Measurements from ENCODE around the gene ATP6V0C.
"Not testable (repeated sequence)": the region's sequence is repeated elsewhere in the genome, so short reads cannot be mapped to it uniquely, and the experiment has no call there.

ATP6V0C gene

GRCh38 chr16:2532494-2533141, 18.9 kb downstream of the ATP6V0C start:
- H3K27me3 ChIP-seq: no peaks in the 10 kb centered on the region
- H3K4me3 ChIP-seq: peak overlapping the region; percentile 61 to 78 (median 70)
- no peaks in the 10 kb centered on the region for H3K9me3 ChIP-seq (replicated peaks in 1 of 11)
- no peak for TF ChIP-seq Cebpa-rat (IDR thresholded peaks at IDR 0.05)
- H3K4me2 ChIP-seq: peak overlapping the region; percentile 93 to 100 (median 99)
- H3K36me3 ChIP-seq: peaks cover 18 to 34% (median 28%) of the 10 kb centered on the region in 11 experiments
- H4K20me1 ChIP-seq: peaks cover 0 to 41% (median 4%) of the 10 kb centered on the region in 11 experiments; a peak in 12 of 22 replicates
- H3K9ac ChIP-seq: peak overlapping the region; percentile 72 to 89 (median 81)
- peaks cover 30 to 75% (median 41%) of the 10 kb centered on the region in 10 experiments for H3K4me1 ChIP-seq
- peak overlapping the region; percentile 56 to 87 (median 76) for H3K27ac ChIP-seq

GRCh38 chr16:2533142-2533755, 19.5 kb downstream of the ATP6V0C start:
- peak overlapping the region; percentile 72 to 89 (median 81) for H3K9ac ChIP-seq
- H3K4me3 ChIP-seq: peak overlapping the region; percentile 61 to 78 (median 70)
- H3K4me2 ChIP-seq: peak overlapping the region; percentile 93 to 100 (median 99)
- H3K36me3 ChIP-seq: peaks cover 12 to 28% (median 22%) of the 10 kb centered on the region in 11 experiments
- not testable (repeated sequence) for H3K27me3 ChIP-seq; H3K9me3 ChIP-seq (replicated peaks in 1 of 11)
- peaks cover 30 to 75% (median 41%) of the 10 kb centered on the region in 10 experiments for H3K4me1 ChIP-seq
- peaks cover 0 to 35% (median 4%) of the 10 kb centered on the region in 11 experiments; a peak in 14 of 22 replicates for H4K20me1 ChIP-seq
- H3K27ac ChIP-seq: peak overlapping the region; percentile 56 to 87 (median 76); a peak in 20 of 22 replicates

DNA sequence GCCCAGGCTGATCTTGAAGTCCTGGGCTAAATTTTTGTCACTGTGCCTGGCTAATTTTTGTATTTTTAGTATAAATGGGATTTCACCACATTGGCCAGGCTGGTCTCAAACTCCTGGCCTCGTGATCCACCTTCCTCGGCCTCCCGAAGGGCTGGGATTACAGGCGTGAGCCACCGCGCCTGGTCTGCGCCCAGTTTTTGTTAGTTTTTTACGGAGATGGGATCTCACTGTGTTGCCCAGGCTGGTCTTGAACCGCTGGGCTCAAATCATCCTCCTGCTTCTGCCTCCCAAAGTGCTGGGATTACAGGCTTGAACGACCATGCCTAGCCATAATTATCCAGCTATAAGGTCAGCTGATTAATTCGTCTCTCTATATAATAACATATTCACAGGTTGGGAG, 20.2 kb downstream of the ATP6V0C start:
- Histone ChIP-seq H3K4me2 (peak overlapping the region in 6 of 11 experiments; percentile 93 to 100 (median 98); a peak in 7 of 22 replicates), H3K4me1 (peaks cover 33 to 75% (median 45%) of the 10 kb centered on the region in 10 experiments), H3K4me3 (no peak overlapping the region), H3K9ac (peak overlapping the region in 2 of 11 experiments; percentile 82 to 89; a peak in 3 of 22 replicates), H3K27ac (peak overlapping the region in 1 of 11 experiments; percentile 82; a peak in 3 of 22 replicates), H3K9me3 (replicated peaks in 1 of 11) (no peaks in the 10 kb centered on the region), H3K27me3 (no peaks in the 10 kb centered on the region), H4K20me1 (peaks cover 5 to 33% (median 10%) of the 10 kb centered on the region in 11 experiments; a peak in 21 of 22 replicates), H3K36me3 (peaks cover 5 to 21% (median 16%) of the 10 kb centered on the region in 11 experiments; a peak in 21 of 22 replicates)
- no peak for TF ChIP-seq Cebpa-rat (IDR thresholded peaks at IDR 0.05)

DNA sequence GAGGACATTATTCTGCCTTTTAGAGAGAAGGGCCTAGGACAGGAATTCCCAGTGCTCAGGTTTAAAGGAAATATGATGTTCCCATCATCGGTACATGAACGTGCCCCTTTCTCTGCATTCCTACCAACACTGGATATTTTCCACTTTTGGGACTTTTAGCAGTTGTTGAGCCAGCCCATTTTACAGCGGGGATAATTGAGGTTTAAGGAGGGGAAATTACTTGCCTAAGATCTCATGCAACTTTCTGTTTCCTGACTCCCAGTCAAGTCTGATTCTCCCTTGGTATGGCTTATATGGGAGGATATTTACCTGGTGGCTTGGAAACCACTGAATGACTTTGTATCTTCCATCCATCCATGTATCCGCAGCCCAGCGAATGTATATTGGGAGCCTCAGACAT, 20.6 kb downstream of the ATP6V0C start:
- not testable (repeated sequence) for H3K27ac ChIP-seq
- peak overlapping the region in 2 of 11 experiments; percentile 85 to 97; a peak in 1 of 22 replicates for H3K4me2 ChIP-seq
- peaks cover 37 to 78% (median 49%) of the 10 kb centered on the region in 10 experiments for H3K4me1 ChIP-seq

DNA sequence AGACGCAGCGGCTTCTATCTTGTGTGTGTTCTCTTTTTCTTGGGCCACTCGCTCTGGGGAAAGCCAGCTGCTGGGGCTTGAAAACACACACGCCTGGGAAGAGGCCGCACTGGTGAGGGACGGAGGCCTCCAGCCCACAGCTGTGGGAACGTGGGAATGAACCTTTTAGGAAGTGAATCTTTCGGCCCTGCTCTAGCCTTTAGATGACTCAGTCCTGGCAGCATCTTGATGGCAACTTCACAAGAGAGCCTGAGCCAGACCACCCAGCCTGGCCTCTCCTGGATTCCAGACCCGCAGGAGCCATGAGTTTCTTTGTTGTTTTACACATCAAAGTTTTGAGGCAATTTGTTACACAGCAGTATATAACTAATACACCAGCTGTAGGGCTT, 21.9 kb downstream of the ATP6V0C start:
- Histone ChIP-seq H3K36me3 (peaks cover 0 to 5% (median 0%) of the 10 kb centered on the region in 11 experiments; a peak in 7 of 22 replicates), H3K4me2 (peak overlapping the region in 5 of 11 experiments; percentile 20 to 92 (median 85); a peak in 8 of 22 replicates), H3K4me1 (peaks cover 49 to 78% (median 58%) of the 10 kb centered on the region in 10 experiments), H3K9ac (peak overlapping the region in 1 of 11 experiments; percentile 22; a peak in 1 of 22 replicates), H4K20me1 (peaks cover 20 to 33% (median 27%) of the 10 kb centered on the region in 11 experiments; a peak in 20 of 22 replicates), H3K9me3 (replicated peaks in 1 of 11) (no peaks in the 10 kb centered on the region), H3K27ac (peak overlapping the region in 3 of 11 experiments; percentile 22 to 44 (median 35); a peak in 4 of 22 replicates), H3K27me3 (no peaks in the 10 kb centered on the region), H3K4me3 (no peak overlapping the region)
- TF ChIP-seq Cebpa-rat (IDR thresholded peaks at IDR 0.05): no peak

More for the DNA sequence above, 20.6 kb downstream of the ATP6V0C start:
- peaks cover 9 to 33% (median 15%) of the 10 kb centered on the region in 11 experiments; a peak in 21 of 22 replicates for H4K20me1 ChIP-seq
- H3K9ac ChIP-seq: 0 out of 22 replicates have a peak overlapping the region, but pooled peaks of 1 of the 11 experiments have one; percentile 82
- H3K27me3 ChIP-seq; H3K4me3 ChIP-seq; H3K9me3 ChIP-seq (replicated peaks in 1 of 11): not testable (repeated sequence)
- H3K36me3 ChIP-seq: peaks cover under 1 to 17% (median 11%) of the 10 kb centered on the region in 11 experiments; a peak in 21 of 22 replicates

GRCh38 chr16:2537451-2538379, 24.0 kb downstream of the ATP6V0C start, which contains the start of gene PDPK1:
Gene PDPK1, plus strand, starts transcription at chr16:2538021. Its CDS starts 92 bp downstream, at chr16:2538113.
- H3K4me2 ChIP-seq: peak within 1 kb of the TSS; percentile 83 to 92 (median 89)
- H3K9me3 ChIP-seq (replicated peaks in 1 of 11): no peaks in the 10 kb centered on the region
- peak within 1 kb of the TSS; percentile 83 to 97 (median 86) for H3K4me3 ChIP-seq
- H3K27me3 ChIP-seq: no peaks in the 10 kb centered on the region
- peaks cover 30 to 48% (median 40%) of the 10 kb centered on the region in 11 experiments for H4K20me1 ChIP-seq
- H3K4me1 ChIP-seq: peaks cover 45 to 74% (median 55%) of the 10 kb centered on the region in 10 experiments
- H3K36me3 ChIP-seq: peaks cover 0 to 5% (median 0%) of the 10 kb centered on the region in 11 experiments; a peak in 2 of 22 replicates
- peak within 1 kb of the TSS; percentile 85 to 95 (median 91) for H3K9ac ChIP-seq
- TF ChIP-seq Cebpa-rat (IDR thresholded peaks at IDR 0.05): no peak
- peak within 1 kb of the TSS; percentile 60 to 88 (median 81) for H3K27ac ChIP-seq

GRCh38 chr16:2539192-2539844, 25.6 kb downstream of the ATP6V0C start:
- Histone ChIP-seq H3K9ac (peak overlapping the region; percentile 13 to 95 (median 91); a peak in 20 of 22 replicates), H3K4me2 (peak overlapping the region; percentile 75 to 92 (median 89)), H3K4me1 (peaks cover 34 to 58% (median 45%) of the 10 kb centered on the region in 10 experiments), H3K4me3 (peak overlapping the region; percentile 83 to 97 (median 86); a peak in 19 of 20 replicates), H4K20me1 (peaks cover 38 to 60% (median 49%) of the 10 kb centered on the region in 11 experiments), H3K27ac (peak overlapping the region in 2 of 11 experiments; percentile 11 to 32; a peak in 2 of 22 replicates)
- not testable (repeated sequence) for H3K36me3 ChIP-seq; H3K27me3 ChIP-seq; H3K9me3 ChIP-seq (replicated peaks in 1 of 11)

GRCh38 chr16:2539845-2540458, 26.2 kb downstream of the ATP6V0C start:
- H3K9ac ChIP-seq: peak overlapping the region in 6 of 11 experiments; percentile 88 to 95 (median 91); a peak in 8 of 22 replicates
- peak overlapping the region; percentile 75 to 92 (median 89) for H3K4me2 ChIP-seq
- not testable (repeated sequence) for H3K27me3 ChIP-seq; H3K9me3 ChIP-seq (replicated peaks in 1 of 11); H3K36me3 ChIP-seq; H3K27ac ChIP-seq
- H3K4me3 ChIP-seq: peak overlapping the region in 2 of 10 experiments; percentile 85 to 87; a peak in 1 of 20 replicates
- H4K20me1 ChIP-seq: peaks cover 44 to 66% (median 55%) of the 10 kb centered on the region in 11 experiments
- H3K4me1 ChIP-seq: peaks cover 34 to 52% (median 45%) of the 10 kb centered on the region in 10 experiments

GRCh38 chr16:2540912-2541311, 27.2 kb downstream of the ATP6V0C start:
- H3K4me3 ChIP-seq; H3K9ac ChIP-seq; H3K9me3 ChIP-seq (replicated peaks in 1 of 11); H3K27me3 ChIP-seq; H3K27ac ChIP-seq: not testable (repeated sequence)
- H4K20me1 ChIP-seq: peaks cover 53 to 76% (median 65%) of the 10 kb centered on the region in 11 experiments
- peak overlapping the region in 10 of 11 experiments; percentile 15 to 92 (median 42); a peak in 14 of 22 replicates for H3K4me2 ChIP-seq
- peaks cover 34 to 48% (median 42%) of the 10 kb centered on the region in 10 experiments for H3K4me1 ChIP-seq
- peaks cover 0 to 16% (median 6%) of the 10 kb centered on the region in 11 experiments; a peak in 9 of 22 replicates for H3K36me3 ChIP-seq

DNA sequence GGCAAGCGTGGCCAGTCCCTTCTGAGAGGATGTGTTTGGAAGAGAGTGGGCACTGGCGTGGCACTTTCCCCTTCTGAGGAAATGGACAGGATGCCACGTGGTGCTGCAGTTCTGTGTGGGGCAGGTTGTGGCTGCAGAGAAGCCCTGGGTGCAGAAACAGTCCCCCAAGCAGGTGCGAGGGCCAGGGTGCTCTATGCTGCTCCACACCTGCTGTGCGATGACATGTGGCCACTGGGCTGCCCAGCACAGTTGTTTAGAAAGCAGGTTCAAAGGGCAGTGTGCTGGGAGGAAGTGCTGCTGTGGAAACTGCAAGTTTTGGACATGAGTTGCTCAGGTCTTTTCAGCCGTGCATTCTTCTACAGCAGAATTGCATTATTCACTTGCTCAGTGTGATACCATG, 27.7 kb downstream of the ATP6V0C start:
- not testable (repeated sequence) for H3K9ac ChIP-seq; H3K9me3 ChIP-seq (replicated peaks in 1 of 11); H3K27me3 ChIP-seq; H3K27ac ChIP-seq; H3K4me3 ChIP-seq
- peaks cover 36 to 44% (median 39%) of the 10 kb centered on the region in 10 experiments for H3K4me1 ChIP-seq
- peaks cover 0 to 16% (median 6%) of the 10 kb centered on the region in 11 experiments; a peak in 9 of 22 replicates for H3K36me3 ChIP-seq
- peak overlapping the region in 10 of 11 experiments; percentile 15 to 92 (median 42); a peak in 15 of 22 replicates for H3K4me2 ChIP-seq
- H4K20me1 ChIP-seq: peaks cover 58 to 80% (median 70%) of the 10 kb centered on the region in 11 experiments
